GM21737 (cell line): Measurements from ENCODE around the gene CHST2.

ENCODE experiments used
- ATAC-seq: cut with Tn5 transposase; IDR thresholded peaks from one replicate; pipeline ENCODE4 v1.9.1; 2021; ENCODE audit warnings: mild to moderate bottlenecking, moderate library complexity; ENCODE audit not compliant: unreplicated experiment

CHST2 gene

DNA sequence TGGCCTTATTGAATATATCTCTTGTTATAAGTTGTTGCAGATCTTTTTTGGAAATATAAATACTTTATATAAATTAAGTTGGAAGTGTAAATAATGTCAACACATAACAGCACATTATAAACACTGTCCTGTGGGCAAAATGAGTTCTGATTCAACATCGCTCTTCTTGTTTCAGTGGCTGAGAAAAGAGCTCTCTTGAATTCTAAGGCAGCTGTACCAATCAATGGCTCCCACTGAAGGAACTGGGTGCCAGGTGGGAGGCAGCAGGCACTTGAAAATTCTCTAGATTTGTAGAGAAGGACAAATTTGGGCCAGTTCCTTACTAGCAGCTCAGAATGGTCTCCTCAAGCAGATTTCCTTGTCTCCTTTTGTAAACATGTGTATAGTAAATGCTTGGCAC is 45.6 kb downstream of the CHST2 start:
- ATAC-seq: peak; percentile 30

DNA sequence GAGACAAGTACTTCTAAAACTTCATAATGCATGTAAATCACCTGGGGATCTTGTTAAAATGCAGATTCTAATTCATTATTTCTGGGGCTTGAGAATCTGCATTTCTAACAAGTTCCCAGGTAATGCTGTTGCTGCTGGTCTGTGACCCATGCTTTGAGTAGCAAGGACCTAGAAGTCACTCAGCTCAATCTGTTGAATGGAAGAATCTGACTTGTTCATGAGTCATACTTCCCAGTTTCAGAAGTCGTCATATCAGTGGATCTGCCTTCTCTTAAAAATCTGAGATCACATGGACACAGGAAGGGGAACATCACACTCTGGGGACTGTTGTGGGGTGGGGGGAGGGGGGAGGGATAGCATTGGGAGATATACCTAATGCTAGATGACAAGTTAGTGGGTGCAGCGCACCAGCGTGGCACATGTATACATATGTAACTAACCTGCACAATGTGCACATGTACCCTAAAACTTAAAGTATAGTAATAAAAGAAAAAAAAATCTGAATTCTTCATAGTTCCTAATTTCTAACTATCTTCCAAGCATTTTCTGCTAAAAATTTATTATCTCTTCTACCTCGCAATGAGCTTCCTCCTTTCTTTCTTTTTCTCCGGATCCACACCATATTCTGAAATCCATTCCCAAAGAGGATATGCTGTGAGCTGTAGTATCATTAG is 46.2 kb downstream of the CHST2 start:
- peak; percentile 58 for ATAC-seq

DNA sequence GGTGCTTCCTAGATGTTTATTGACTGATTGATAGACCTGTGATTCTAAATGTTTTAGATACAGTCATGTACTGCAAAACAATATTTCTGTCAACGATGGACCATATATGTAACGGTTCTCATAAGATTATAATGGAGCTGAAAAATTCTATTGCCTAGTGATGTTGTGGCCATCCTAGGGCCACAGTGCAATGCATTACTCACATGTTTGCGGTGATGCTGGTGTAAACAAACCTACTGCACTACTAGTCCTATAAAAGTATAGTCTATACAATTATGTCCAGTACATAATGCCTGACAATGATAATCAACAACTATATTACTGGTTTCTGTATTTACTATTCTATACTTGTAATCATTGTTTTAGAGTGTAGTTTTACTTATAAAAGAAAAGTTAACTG is 46.8 kb downstream of the CHST2 start:
- ATAC-seq: no peak

DNA sequence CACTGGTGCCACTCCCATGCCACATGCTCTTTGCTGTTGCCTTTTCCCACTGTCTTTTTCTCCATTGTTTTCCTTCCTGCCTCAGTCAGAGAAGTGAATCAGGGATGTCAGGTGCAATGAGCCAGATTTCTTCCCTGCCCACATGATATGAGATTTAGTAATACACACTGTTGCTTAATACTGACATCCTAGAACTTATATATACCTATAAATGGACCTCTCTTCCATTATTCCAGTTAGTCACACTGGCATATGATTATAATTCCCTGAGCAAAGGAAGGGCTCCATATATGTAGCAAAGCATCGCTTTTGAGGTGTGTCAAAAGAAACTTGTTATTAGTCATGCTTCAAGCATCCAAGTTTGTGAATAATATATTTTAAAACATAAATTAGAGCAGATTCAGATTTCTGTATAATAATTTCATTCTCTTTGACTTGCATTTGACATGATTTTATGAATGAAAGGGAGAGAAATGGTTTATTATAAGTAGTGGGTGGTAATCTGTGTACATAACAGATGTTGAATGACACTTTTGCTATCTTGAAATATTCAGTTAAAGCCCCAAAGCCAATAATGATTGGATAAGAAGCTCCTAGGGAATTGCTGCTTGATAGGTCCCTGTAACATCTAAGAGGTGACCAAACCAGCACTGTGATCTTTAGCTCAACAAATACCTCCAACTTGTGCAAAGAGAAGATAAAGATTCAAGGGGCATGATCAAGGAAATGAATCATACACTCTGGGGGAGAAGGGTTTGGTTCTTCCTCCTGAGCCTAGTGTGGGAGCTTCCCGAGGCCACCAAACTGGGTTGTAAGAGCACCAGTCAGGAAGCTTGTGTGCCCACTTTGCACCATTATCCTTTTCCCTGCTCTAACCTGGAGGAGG is 48.6 kb downstream of the CHST2 start:
- no peak for ATAC-seq

DNA sequence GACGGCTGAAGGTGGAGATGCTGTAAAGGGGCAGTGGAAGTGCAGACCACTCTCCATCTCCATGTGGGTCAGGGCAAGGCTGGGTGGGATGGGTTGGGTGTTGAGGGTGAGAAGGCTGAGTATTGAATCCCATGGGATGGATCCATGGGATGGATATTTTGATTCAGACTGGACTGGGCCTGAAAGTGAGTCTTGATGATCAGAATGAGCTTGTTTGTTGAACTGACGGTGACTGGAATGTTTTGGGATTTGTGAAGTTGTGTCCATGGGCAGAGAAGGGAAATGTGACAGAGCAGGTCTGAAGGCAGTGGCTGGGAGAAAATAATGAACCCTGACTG is 49.3 kb downstream of the CHST2 start:
- no peak for ATAC-seq

DNA sequence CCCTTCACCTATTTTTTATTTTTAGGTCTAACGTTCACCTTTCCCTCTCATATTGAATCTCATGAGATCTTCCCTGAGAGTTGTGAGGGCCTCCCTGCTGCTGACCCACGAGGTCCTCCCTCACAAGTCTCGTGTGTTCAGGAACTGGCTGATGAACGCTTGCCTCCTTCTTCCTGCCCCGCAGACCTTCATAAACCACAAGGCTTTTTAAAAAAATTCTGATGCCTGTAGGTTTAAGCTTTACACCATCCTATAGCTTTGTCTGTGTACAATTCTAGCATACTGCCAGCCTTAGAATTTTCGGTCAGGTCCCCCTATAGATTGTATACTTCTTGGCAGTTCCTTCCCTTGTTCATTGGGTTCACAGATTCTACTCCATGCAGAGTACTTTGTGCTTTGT is 50.5 kb downstream of the CHST2 start:
- ATAC-seq: no peak

DNA sequence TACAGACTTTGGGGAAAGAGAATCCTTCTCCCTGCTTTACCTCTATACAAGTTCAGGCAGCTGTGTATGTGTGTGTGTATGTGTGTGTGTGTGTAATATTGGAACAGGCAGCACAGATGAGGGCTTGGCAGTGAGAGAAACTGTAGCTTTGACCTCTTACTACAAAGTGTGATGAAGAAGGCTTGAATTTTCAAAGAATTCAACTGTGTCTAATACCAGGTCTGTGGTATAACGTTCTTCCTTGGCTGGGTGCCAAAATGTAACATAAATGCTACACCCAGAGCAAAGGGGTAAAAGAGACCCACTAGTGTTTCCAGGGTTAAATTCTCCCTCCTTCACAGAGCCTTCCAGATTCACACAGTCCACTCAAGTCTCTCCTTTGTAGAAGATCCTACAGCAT is 51.1 kb downstream of the CHST2 start:
- no peak for ATAC-seq

DNA sequence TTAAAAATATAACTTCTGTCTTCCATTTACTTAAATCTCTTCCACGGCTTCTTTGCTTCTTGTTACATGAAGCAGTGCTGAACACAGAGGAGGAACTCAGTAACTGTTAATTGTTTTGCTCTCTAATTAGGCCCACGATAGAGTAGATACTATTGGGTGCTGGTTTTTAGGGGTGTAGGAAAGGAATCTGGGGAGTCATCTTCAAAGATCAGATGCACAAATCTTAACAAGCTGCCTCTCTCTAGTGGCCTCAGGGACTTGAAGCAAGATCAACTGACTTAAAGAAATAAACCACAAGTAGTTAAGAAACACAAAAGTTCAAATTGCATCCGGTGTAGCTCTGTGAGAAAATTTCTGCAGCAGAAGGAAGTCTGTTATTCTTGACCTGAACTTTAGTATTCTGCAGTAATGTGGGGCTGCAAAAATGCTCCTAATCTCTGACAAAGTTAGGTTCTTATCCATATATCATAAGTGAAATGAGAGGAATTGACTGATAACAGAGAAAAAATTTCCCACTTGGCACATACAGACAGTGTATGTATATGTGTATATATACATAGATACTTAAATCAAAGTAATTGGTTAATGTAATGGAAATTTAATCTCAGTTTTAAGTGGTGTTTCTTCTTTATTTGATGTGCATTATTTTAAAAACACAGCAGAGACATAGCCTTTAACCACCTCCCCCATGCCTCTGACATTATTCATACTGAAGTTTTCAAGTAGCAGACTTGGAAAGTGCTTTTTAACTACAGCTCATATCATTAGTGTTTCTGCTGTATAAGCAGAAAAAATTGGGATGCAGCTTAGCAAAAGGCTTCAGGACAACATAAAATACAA is 51.8 kb downstream of the CHST2 start:
- ATAC-seq: peak; percentile 90

DNA sequence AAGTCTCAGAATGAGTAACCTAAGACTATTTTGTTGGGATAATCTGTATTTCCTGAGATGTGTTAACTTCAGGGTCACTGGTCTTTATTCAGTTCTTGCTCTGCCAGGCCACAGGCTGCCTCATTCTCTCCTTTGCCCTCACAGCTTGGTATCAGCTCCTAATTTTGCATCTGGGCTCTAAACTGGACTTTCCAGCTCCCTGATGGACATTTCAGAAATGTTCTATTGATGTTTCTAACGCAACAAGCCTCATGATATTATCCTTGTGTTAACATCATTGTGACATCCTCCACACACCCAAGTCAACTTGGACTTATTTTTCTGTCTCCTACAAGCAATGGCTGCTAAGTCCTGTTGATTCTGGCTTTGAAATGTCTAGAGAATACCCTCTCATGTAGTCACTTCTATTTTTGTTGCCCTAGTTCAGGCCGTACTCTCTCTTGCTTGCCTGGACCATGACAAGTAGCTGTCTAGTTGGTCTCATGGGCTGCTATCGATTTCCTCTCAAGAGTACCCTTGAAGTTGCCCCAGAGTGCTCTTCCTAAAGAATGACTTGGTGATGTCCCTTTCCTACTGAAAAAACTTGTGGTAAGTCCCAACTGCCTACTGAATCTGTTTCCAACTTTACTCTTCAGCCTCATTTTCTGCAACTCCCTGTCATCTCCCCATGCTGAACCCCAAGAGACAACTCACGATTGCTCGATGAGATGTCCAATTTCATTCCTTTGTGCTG is 52.7 kb downstream of the CHST2 start:
- no peak for ATAC-seq

DNA sequence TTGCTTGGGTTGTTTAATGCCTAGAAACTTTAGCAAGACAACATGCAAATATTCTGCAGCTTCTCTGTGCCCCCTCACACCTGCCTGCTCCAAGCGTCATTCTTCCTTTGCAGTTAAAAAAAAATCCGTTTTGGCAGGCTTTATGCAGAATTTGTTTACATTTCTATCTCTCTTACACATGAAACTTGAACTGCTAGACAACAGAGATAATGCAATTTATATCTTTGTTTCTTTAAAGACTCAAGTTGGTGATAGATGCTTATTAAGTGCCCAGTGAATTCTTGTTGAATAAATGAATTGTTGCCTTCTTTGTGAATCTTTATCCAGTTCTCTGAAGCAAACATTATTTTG is 53.2 kb downstream of the CHST2 start:
- no peak for ATAC-seq

DNA sequence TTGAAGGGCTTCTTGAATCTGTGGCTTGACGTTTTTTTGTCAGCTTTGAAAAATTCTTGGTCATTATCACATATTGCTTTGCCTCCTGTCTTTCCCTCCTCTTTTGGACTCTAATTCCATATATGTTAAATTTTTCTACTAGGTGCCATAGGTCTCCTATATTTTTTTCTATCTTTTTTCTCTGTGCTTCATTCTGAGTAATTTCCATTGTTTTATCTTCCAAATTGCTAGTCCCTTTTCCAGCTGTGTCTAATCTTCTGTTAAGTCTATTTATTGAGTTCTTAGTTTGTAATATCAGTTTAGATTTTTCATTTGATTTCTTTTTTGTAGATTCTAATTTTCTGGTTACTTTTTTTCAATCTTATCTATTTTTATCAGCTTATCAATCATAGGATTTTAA is 53.7 kb downstream of the CHST2 start:
- no peak for ATAC-seq
